PC-3 (cell line): ENCODE data around the gene ARL5C.

Source experiments
- CTCF ChIP-seq: fragments of 300-600 bp; sonication (generic); conservative IDR thresholded peaks from 2 replicates; pipeline ENCODE4 v1.5.1; 2017; ENCODE audit warnings: antibody characterized with exemption, low read depth, mild to moderate bottlenecking, low read length
- EZH2phosphoT487 ChIP-seq: fragments of 300-600 bp; sonication (generic); IDR thresholded peaks from 2 replicates; pipeline ENCODE4 v1.6.1; 2018; ENCODE audit warnings: mild to moderate bottlenecking, antibody characterized with exemption, low read length, borderline replicate concordance

GRCh38 chr17:39130205-39130604, 35.8 kb downstream of the ARL5C start:
- TF ChIP-seq CTCF (no peak), EZH2phosphoT487 (no peak)
